ENCODE data around the gene HYDIN. TPM values are rescaled to one million over a fixed set of nuclear protein-coding genes. Genes with fewer than 3 reads are reported as not detected.
"Not testable (repeated sequence)": the region's sequence is repeated elsewhere in the genome, so short reads cannot be mapped to it uniquely, and the experiment has no call there.

HYDIN gene
- total and polyA plus RNA-seq, 2 donors (not counting 1 experiment from before 2014, with no cell fraction given) = 0.54 to 1.7 TPM

DNA sequence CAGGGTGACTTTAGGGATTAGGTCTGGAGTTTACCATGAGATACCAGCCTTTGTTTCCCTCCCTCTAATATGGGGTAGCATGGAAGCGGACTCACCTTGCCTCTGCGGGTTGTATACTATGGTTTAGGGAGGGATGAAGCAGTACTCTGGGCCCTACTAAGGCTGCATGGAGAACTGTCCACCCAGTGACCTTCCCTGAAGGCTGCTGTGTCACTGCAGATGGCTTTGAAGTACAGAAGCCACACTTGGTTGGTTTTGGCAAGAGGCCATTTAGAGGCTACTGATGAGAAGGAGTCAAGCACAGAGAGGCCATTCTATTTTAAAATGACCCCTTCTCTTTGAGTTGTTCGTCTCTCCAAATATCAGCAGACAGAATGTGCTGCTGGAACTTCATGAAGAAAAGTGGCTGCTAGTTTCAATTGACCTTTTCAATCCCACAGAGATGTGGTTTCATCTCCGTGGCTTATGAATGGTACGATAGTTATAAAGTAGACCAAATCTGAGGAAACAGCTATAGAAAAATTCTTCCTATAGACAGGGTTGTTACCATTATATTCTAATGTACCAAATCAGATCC lies 208.5 kb downstream of the HYDIN start:
- not testable (repeated sequence) for H3K9me3 ChIP-seq (ENCODE audit: control insufficient read depth, insufficient read depth, low read depth, low read length); H3K36me3 ChIP-seq (ENCODE audit: control insufficient read depth, insufficient read depth, low read length); H3K9ac ChIP-seq (ENCODE audit: insufficient read depth, low read length); DNase-seq (ENCODE audit: low read depth in 2 of 2); H3K4me1 ChIP-seq (ENCODE audit: control insufficient read depth, extremely low read depth, insufficient read depth, low read length); H3K4me3 ChIP-seq (replicated peaks in 1 of 4; ENCODE audit: control extremely low read depth in 1 of 4, insufficient read depth in 1 of 4, low read depth in 3 of 4, low read length in 4 of 4); H3K27me3 ChIP-seq (ENCODE audit: control insufficient read depth, insufficient read depth, low read length); H4K20me1 ChIP-seq (ENCODE audit: control insufficient read depth, extremely low read depth, insufficient read depth, low read length); H3K79me2 ChIP-seq (ENCODE audit: control insufficient read depth, insufficient read depth, low read length); H2AFZ ChIP-seq (ENCODE audit: low read length); H3K27ac ChIP-seq (ENCODE audit: insufficient read depth, low read length); H3K4me2 ChIP-seq (ENCODE audit: extremely low read depth, insufficient read depth, low read length)

DNA sequence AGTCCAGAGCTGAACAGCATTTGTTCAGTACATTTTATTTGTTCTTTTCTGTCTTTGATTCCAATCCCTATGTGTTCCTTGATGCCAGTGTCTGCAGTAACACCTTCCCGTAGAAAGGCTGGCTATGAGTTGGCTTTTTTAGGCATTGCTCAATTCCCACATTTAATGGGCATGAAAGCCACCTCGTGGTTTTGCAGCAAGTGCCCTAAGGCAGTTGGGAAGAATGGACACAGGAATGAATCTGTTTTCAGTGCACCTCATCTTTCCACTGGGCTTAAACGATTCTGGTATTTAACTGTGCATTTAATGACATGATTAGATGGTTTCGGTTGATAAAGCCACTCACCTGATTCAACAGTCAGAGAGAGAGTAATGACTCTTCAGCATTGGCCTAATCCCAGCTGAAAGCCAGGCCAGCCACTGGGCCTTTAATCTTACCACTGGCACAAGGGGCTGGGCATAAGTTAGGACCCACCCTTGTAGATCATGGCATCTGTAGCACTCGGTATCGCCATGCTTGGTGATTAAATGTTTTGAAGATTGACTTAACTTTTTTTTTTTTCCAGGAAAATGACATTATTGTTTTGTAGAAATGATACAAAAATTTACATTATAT lies 211.3 kb downstream of the HYDIN start:
- H3K4me1 ChIP-seq (ENCODE audit: control insufficient read depth, extremely low read depth, insufficient read depth, low read length); H3K9me3 ChIP-seq (ENCODE audit: control insufficient read depth, insufficient read depth, low read depth, low read length); H3K9ac ChIP-seq (ENCODE audit: insufficient read depth, low read length); H2AFZ ChIP-seq (ENCODE audit: low read length); H3K27me3 ChIP-seq (ENCODE audit: control insufficient read depth, insufficient read depth, low read length); H4K20me1 ChIP-seq (ENCODE audit: control insufficient read depth, extremely low read depth, insufficient read depth, low read length); H3K79me2 ChIP-seq (ENCODE audit: control insufficient read depth, insufficient read depth, low read length); H3K36me3 ChIP-seq (ENCODE audit: control insufficient read depth, insufficient read depth, low read length); DNase-seq (ENCODE audit: low read depth in 2 of 2); H3K4me2 ChIP-seq (ENCODE audit: extremely low read depth, insufficient read depth, low read length); H3K4me3 ChIP-seq (replicated peaks in 1 of 4; ENCODE audit: control extremely low read depth in 1 of 4, insufficient read depth in 1 of 4, low read depth in 3 of 4, low read length in 4 of 4); H3K27ac ChIP-seq (ENCODE audit: insufficient read depth, low read length): not testable (repeated sequence)

DNA sequence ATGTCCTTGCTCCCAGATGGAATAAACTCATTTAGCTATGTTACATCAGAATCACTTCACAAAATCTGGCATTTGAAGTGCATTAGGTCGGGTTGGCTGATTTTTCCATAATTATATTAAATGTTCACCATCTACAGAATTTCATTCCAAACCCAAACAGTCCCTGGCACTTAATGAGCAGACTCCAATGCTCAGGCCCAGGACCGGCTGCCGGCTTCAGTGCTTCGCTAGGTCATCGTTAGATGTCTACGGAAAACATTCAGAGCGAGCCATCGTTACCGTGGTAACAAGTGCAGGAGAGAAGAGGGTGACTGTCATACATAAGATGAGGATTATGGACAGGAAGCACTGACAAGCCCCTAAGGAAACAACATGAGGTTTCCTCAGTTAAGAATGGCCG lies 215.1 kb downstream of the HYDIN start:
- not testable (repeated sequence) for H3K4me3 ChIP-seq (replicated peaks in 1 of 4; ENCODE audit: control extremely low read depth in 1 of 4, insufficient read depth in 1 of 4, low read depth in 3 of 4, low read length in 4 of 4); H3K9me3 ChIP-seq (ENCODE audit: control insufficient read depth, insufficient read depth, low read depth, low read length); H3K9ac ChIP-seq (ENCODE audit: insufficient read depth, low read length); H3K4me2 ChIP-seq (ENCODE audit: extremely low read depth, insufficient read depth, low read length); H2AFZ ChIP-seq (ENCODE audit: low read length); DNase-seq (ENCODE audit: low read depth in 2 of 2); H3K36me3 ChIP-seq (ENCODE audit: control insufficient read depth, insufficient read depth, low read length); H3K27me3 ChIP-seq (ENCODE audit: control insufficient read depth, insufficient read depth, low read length); H3K27ac ChIP-seq (ENCODE audit: insufficient read depth, low read length); H3K4me1 ChIP-seq (ENCODE audit: control insufficient read depth, extremely low read depth, insufficient read depth, low read length); H3K79me2 ChIP-seq (ENCODE audit: control insufficient read depth, insufficient read depth, low read length); H4K20me1 ChIP-seq (ENCODE audit: control insufficient read depth, extremely low read depth, insufficient read depth, low read length)

DNA sequence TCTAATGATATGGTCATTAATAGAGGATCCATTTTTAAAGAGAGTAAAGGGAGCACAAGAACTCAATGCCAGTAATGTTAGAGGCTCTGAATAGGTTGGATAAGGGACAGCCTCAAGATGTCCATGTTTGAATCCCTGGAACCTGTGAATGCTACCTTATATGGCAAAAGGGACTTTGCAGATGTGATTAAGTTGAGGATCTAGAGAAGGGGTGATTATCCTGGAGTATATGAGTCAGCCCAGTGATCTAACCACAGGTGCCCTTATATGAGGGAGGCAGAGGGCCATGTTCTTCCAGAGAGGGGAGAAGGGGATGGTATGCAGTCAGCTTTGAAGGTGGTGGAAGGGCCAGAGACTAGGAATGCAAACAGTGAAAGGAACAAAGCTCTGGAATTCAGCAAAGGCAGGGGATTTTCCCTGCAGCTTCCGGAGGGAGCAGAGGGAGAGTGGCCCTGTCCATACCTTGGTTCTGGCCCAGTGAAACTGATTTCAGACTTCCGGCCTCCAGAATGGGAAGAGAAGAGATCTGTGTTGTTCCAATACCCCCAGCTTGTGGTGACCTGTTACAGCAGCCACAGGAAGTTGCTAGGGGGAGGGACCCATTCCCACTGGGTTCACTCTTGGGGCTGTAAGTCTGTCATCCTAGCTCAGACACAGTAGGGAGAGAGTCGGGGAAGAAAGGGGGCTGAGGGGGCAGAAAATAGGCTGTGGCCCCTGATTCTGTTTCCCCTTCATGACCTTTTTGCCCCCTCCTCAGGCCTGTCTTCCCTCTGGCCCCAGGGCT lies 220.9 kb downstream of the HYDIN start:
- H3K27me3 ChIP-seq (ENCODE audit: control insufficient read depth, insufficient read depth, low read length); H3K4me3 ChIP-seq (replicated peaks in 1 of 4; ENCODE audit: control extremely low read depth in 1 of 4, insufficient read depth in 1 of 4, low read depth in 3 of 4, low read length in 4 of 4); H3K27ac ChIP-seq (ENCODE audit: insufficient read depth, low read length); H2AFZ ChIP-seq (ENCODE audit: low read length); H3K4me1 ChIP-seq (ENCODE audit: control insufficient read depth, extremely low read depth, insufficient read depth, low read length); H3K9ac ChIP-seq (ENCODE audit: insufficient read depth, low read length); H3K79me2 ChIP-seq (ENCODE audit: control insufficient read depth, insufficient read depth, low read length); H4K20me1 ChIP-seq (ENCODE audit: control insufficient read depth, extremely low read depth, insufficient read depth, low read length); H3K36me3 ChIP-seq (ENCODE audit: control insufficient read depth, insufficient read depth, low read length); H3K4me2 ChIP-seq (ENCODE audit: extremely low read depth, insufficient read depth, low read length); H3K9me3 ChIP-seq (ENCODE audit: control insufficient read depth, insufficient read depth, low read depth, low read length): not testable (repeated sequence)
- peak in 1 of 2 donors; percentile 55 for DNase-seq (ENCODE audit: low read depth in 2 of 2)

DNA sequence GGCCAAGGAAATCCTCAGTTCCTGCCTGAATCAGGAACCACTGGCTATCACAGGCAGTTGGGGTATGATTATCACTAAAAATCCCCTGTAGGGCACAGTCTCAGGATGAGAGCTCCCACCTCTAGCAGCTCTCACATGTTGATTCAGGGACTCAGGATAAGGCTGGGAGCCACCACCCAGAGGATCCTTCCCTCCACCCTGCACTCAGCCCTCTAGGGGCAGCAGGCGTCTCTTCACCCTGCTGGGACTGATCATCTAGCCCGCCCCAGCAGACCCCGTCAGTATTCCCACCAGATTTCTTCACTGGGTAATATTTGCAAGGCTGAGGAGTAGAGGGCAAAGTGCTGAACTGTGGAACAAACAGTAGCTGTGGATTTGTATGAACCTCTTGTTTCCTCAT lies 224.0 kb downstream of the HYDIN start:
- H3K4me2 ChIP-seq (ENCODE audit: extremely low read depth, insufficient read depth, low read length); H4K20me1 ChIP-seq (ENCODE audit: control insufficient read depth, extremely low read depth, insufficient read depth, low read length); H2AFZ ChIP-seq (ENCODE audit: low read length); H3K4me3 ChIP-seq (replicated peaks in 1 of 4; ENCODE audit: control extremely low read depth in 1 of 4, insufficient read depth in 1 of 4, low read depth in 3 of 4, low read length in 4 of 4); H3K9ac ChIP-seq (ENCODE audit: insufficient read depth, low read length); DNase-seq (ENCODE audit: low read depth in 2 of 2); H3K36me3 ChIP-seq (ENCODE audit: control insufficient read depth, insufficient read depth, low read length); H3K27me3 ChIP-seq (ENCODE audit: control insufficient read depth, insufficient read depth, low read length); H3K27ac ChIP-seq (ENCODE audit: insufficient read depth, low read length); H3K4me1 ChIP-seq (ENCODE audit: control insufficient read depth, extremely low read depth, insufficient read depth, low read length); H3K9me3 ChIP-seq (ENCODE audit: control insufficient read depth, insufficient read depth, low read depth, low read length); H3K79me2 ChIP-seq (ENCODE audit: control insufficient read depth, insufficient read depth, low read length): not testable (repeated sequence)

DNA sequence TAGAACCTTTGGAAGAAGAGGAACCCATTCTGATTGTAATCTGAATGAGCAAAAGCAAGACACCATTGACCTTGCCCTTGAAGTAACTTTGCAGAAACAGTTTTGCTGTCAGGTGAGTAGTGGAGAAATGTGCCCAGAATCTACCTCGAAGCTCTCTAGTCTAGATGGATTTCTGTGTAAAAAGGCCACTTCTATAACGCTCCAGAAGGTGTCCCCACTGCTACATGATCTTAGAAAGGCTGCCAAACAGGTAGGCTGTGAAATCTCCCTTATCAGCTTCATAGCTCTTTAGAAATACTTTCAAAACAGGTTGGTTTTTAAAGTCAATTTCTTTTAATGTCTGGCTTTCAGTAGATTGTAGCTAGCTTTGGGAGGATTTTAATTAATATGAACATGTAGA lies 230.8 kb downstream of the HYDIN start:
- not testable (repeated sequence) for H3K9ac ChIP-seq (ENCODE audit: insufficient read depth, low read length)
- peak in 1 of 2 donors; percentile 6 for DNase-seq (ENCODE audit: low read depth in 2 of 2)

More for the DNA sequence above, 230.8 kb downstream of the HYDIN start:
- not testable (repeated sequence) for H3K79me2 ChIP-seq (ENCODE audit: control insufficient read depth, insufficient read depth, low read length); H4K20me1 ChIP-seq (ENCODE audit: control insufficient read depth, extremely low read depth, insufficient read depth, low read length); H3K27ac ChIP-seq (ENCODE audit: insufficient read depth, low read length); H2AFZ ChIP-seq (ENCODE audit: low read length); H3K27me3 ChIP-seq (ENCODE audit: control insufficient read depth, insufficient read depth, low read length); H3K4me2 ChIP-seq (ENCODE audit: extremely low read depth, insufficient read depth, low read length); H3K4me3 ChIP-seq (replicated peaks in 1 of 4; ENCODE audit: control extremely low read depth in 1 of 4, insufficient read depth in 1 of 4, low read depth in 3 of 4, low read length in 4 of 4); H3K36me3 ChIP-seq (ENCODE audit: control insufficient read depth, insufficient read depth, low read length); H3K9me3 ChIP-seq (ENCODE audit: control insufficient read depth, insufficient read depth, low read depth, low read length); H3K4me1 ChIP-seq (ENCODE audit: control insufficient read depth, extremely low read depth, insufficient read depth, low read length)

All from fibroblast of lung (primary cell).